Measurements from ENCODE around the gene DENND2D. TPM values are rescaled to one million over a fixed set of nuclear protein-coding genes. Genes with fewer than 3 reads are reported as not detected.

Gene DENND2D
- total and polyA plus RNA-seq, 2 donors (not counting 3 experiments of a cell fraction or from before 2014, with no cell fraction given) = 0.41 to 1.00 TPM

- TF ChIP-seq MYC (IDR thresholded peaks at IDR 0.05; ENCODE audit: low read depth, low read length) (no peak), JUN (IDR thresholded peaks at IDR 0.05; ENCODE audit: borderline replicate concordance, insufficient read depth, insufficient read length, low read depth) (no peak), EZH2 (IDR thresholded peaks at IDR 0.05; ENCODE audit: borderline replicate concordance, low read depth, low read length, severe bottlenecking) (no peak), GATA2 (IDR thresholded peaks at IDR 0.05; ENCODE audit: insufficient read depth, insufficient read length, low read depth, low read length) (no peak), MAX (IDR thresholded peaks at IDR 0.05; ENCODE audit: insufficient read depth, insufficient read length) (no peak), POLR2A (IDR thresholded peaks at IDR 0.05; ENCODE audit: low read depth, low read length) (no peak), FOS (IDR thresholded peaks at IDR 0.05; ENCODE audit: borderline replicate concordance, insufficient read depth, low read length) (no peak), POLR2AphosphoS5 (IDR thresholded peaks at IDR 0.05; ENCODE audit: insufficient read depth, low read depth, low read length) (no peak), CTCF (IDR thresholded peaks at IDR 0.05; ENCODE audit: extremely low read depth in 1 of 2, insufficient read depth in 1 of 2, low read depth in 1 of 2, low read length in 2 of 2) (no peak)
- no peak overlapping the region for H3K4me3 ChIP-seq (replicated peaks in 1 of 3; ENCODE audit: insufficient read depth in 1 of 3, low read depth in 1 of 3, low read length in 3 of 3)
- dilution Hi-C loops (cut with MboI; ENCODE audit: extremely low pct_ligation_motif_present, low sequenced_read_pairs) (no loop called here), intact Hi-C loops (cut with micrococcal nuclease) (no loop called here)
- H3K27me3 ChIP-seq (ENCODE audit: control insufficient read depth in 2 of 2, insufficient read depth in 2 of 2, low read length in 2 of 2) = no peaks in the 10 kb centered on the region
- H2AFZ ChIP-seq (ENCODE audit: low read depth, low read length) = no peak overlapping the region
- CTCF ChIA-PET = no interaction called here
- H3K9me3 ChIP-seq (replicated peaks; ENCODE audit: control insufficient read depth, insufficient read depth, low read length) = no peaks in the 10 kb centered on the region
- peaks cover 59% of the 10 kb centered on the region for H3K79me2 ChIP-seq (ENCODE audit: control insufficient read depth, insufficient read depth, low read length)
- POLR2A ChIA-PET = no interaction called here
- H3K9me1 ChIP-seq (replicated peaks; ENCODE audit: control insufficient read depth, extremely low read depth, insufficient read depth, low read length) = no peaks in the 10 kb centered on the region
- peaks cover 2% of the 10 kb centered on the region for H4K20me1 ChIP-seq (replicated peaks; ENCODE audit: control insufficient read depth, extremely low read depth, insufficient read depth, low read length)
- H3K27ac ChIP-seq (ENCODE audit: insufficient read depth, low read depth, low read length) = no peak overlapping the region
- BruUV-seq (replicated peaks) = no TSS peak
- FAIRE-seq = no peak
- peaks cover 8% of the 10 kb centered on the region in 2 experiments for H3K36me3 ChIP-seq (ENCODE audit: control insufficient read depth in 2 of 2, extremely low read depth in 1 of 2, insufficient read depth in 2 of 2, low read length in 2 of 2)
- DNase-seq (ENCODE audit: low read depth, low spot score) = no peak
- no peak overlapping the region for H3K4me2 ChIP-seq (ENCODE audit: insufficient read depth, low read length)
- peaks cover 3% of the 10 kb centered on the region for H3K4me1 ChIP-seq (ENCODE audit: control insufficient read depth, extremely low read depth, insufficient read depth, low read length)
- no peak overlapping the region for H3K9ac ChIP-seq (replicated peaks; ENCODE audit: extremely low read depth, insufficient read depth, low read length)
Measured at GRCh38 chr1:111151838-111152237, 48.6 kb downstream of the DENND2D start.

Data from endothelial cell of umbilical vein (primary cell).